HG03196 (cell line): ENCODE results near the gene TMEM214.
A peak's percentile ranks its signal among the peaks of the same experiment; 100 is the strongest.

Experiments used
- ATAC-seq: cut with Tn5 transposase; IDR thresholded peaks from one replicate; pipeline ENCODE4 v1.9.1; 2021; ENCODE audit not compliant: unreplicated experiment

The TMEM214 gene

DNA sequence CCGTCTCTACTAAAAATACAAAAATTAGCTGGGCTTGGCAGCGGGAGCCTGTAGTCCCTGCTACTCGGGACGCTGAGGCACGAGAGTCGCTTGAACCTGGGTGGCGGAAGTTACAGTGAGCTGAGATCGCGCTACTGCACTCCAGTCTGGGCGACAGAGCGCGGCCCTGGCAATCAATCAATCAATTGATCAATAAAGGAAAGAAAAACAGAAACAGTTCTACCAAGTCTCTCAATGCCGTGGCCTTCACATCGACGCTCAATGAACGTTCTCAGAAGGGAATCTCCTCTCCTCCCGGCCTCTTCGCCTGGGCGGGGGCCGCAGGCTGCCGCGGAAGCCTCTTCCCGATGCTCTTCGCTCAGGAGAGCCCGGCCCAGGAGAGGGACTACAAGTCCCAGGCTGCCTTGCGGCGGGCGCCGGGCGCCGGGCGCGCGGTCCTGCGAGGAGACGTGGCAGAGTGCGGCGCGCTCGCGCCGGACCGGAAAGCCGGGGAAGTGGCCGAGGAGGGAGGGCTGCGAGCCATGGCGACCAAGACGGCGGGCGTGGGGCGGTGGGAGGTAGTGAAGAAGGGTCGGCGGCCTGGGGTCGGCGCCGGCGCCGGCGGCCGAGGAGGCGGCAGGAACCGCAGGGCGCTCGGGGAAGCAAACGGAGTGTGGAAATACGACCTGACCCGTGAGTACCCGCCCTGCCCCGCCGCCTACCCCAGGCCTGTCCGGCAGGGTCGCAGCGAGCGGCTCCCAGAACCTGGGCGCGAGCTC is at the start of gene TMEM214:
Gene TMEM214 (plus strand): TSS at position 471 of the 758 bp plus-strand sequence. CDS start 51 bp downstream, at position 522.
- peak; percentile 91 for ATAC-seq

DNA sequence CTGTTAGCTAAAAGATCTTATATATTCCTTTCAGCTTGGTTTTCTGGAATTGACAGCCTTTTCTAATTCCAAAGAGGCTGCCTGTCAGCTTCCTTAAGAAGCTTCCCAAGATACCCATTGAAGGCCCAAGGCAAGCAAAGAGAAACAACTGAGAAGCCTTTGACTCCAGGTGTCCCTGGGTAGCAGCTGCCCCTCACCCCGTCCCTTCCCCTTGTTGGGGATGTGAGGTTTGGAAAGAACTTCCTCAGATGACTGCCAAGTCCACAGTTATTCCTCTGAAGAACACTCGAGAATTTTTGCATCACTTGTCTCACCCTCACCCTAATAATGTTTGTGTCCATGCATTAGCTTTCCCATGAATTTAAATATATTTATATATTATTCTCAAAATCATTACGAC is 49.0 kb upstream of the TMEM214 start:
- ATAC-seq = no peak

DNA sequence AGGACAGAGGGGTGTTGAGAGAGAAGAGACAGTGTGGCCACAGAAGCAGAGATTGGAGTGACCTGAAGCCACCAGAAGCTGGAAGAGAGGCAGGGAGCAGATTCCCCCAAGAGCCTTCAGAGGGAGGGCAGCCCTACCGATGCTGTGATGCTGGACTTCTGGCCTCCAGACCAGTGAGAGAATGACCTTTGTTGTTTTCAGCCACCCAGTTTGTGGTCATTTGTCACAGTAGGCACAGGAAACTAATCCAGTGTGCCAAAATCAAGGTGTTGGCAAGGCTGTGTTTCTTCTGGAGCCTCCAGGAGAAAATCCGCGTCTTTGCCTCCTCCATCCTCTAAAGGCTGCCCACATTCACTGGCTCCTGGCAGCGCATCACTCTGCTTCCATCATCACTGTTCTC is 47.0 kb upstream of the TMEM214 start:
- no peak for ATAC-seq

DNA sequence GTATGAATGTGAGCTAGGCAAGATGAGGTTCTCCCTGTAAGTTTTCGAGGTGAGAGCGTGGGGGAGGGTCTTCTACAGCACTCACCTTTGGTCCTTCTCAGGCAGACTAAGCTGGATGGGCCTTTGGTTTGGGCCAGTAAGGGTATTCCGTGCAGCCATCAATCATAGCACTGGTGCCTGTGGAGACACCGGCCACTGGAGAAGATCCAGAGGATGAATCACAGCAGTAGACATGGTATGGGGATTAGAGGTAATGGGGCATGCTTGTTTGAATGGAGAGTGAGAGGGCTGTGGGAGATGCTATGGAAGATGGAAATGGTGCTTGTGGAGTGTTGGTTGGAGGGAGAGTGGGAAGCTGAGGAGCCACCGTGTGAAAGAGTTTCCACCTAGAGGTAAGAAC is 46.2 kb upstream of the TMEM214 start:
- no peak for ATAC-seq

GRCh38 chr2:26988058-26988860 is 44.5 kb upstream of the TMEM214 start:
- no peak for ATAC-seq

DNA sequence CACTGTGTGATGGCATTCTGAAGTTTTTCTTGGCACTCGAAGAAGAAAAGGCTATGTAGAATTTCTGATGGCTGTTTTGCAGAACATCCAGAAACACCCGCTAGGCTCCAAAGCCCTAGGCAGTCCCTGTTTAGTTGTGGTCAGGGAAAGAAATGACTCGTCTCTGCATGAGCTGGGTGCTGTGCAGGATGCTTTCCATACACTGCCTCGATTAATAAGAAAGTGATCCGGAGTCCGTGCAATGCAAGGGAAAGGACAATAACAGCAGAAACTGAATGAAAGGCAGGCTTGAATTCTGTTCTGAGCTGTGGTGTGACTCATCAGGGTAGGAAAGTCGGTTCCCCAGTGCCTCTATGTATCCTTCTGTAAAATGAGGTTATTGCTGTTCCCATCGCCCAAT is 43.6 kb upstream of the TMEM214 start:
- no peak for ATAC-seq

DNA sequence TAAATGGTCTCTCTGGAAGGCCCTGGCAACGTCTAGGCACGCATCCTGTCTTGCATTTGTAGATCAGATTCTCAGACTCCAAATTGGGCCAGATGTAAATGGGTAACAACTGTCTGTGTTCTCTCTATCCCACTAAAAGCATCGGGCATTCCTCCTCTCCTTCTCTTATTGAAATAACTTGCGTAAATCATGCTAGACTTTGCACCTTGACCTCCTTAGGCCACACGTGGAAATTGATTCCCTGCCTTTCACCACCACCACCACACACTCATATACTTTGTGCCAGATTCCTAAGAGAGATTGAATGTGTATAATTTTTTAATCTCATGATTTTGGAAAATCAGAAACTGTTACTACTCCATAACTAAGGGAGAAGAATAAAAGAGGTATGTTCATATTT is 41.0 kb upstream of the TMEM214 start:
- no peak for ATAC-seq

DNA sequence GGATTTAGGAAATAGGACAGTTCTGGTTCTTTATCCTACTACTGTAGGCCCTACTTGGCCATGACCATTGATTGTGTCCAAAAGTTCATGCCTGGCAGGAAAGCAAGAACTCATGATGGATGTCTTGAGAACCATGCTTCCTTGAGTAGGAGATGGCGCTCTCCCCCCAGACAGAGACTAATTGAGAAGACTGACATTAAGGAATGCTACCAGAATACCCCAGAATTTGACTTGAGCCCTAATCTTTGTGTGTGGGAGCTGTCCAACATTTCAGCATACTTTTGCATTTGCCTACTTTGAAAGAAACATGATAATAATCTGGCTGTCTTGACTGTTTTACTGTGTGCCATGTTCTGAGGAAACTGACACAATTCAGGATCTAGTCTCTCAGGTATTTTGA is 39.0 kb upstream of the TMEM214 start:
- ATAC-seq = no peak

DNA sequence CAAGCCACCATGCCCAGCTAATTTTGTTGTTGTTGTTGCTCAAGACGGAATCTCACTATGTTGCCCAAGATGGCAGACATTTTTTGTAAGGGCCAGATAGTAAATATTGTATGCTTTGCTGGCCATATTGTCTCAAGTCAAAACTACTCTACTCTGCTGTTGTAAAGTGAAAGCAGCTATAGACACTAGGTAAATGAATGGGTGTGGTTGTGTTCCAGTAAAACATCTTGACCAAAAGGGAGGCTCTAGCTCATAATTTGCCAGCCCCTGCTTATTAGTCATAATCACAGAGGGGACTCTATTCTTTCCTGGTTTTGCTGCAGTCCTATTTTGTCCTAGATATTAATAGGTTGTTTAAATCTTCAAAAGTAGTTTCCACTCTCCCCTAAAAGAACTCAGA is 37.8 kb upstream of the TMEM214 start:
- ATAC-seq = no peak

DNA sequence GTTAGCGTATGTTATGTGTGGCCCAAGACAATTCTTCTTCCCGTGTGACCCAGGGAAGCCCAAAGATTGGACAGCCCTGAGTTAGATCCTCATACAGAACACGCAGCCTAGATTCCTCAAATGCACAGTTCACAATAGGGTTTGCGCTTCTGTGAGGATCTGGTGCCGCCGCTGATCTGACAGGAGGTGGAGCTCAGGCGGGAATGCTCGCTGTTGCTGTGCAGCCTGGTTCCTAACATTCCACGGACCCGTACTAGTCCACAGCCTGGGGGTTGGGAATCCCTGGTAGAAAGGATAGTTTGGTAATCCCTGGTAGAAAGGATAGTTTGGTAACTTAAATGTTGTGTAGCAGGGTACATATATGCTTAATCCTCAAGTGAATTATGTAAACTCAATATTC is 35.4 kb upstream of the TMEM214 start:
- no peak for ATAC-seq

GRCh38 chr2:26998323-26998722 is 34.4 kb upstream of the TMEM214 start:
- ATAC-seq = no peak

- ATAC-seq = no peak
Observed at GRCh38 chr2:27000228-27000627, 32.5 kb upstream of the TMEM214 start.

DNA sequence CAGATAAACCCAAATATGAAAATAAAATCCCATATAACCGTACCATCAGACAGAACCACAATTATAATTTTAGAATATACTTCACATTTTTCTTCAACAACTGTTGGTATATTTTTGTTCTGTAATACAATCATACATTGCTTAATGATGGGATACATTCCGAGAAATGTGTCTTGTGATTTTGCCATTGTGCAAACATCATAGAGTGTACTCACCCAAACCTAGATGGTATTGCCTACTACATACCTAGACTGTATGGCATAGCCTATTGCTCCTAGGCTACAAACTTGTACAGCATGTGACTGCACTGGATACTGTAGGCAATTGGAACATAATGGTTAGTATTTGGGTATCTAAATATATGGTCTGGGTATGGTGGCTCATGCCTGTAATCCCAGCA is 31.8 kb upstream of the TMEM214 start:
- no peak for ATAC-seq

GRCh38 chr2:27001950-27002349 is 30.8 kb upstream of the TMEM214 start:
- ATAC-seq = no peak

DNA sequence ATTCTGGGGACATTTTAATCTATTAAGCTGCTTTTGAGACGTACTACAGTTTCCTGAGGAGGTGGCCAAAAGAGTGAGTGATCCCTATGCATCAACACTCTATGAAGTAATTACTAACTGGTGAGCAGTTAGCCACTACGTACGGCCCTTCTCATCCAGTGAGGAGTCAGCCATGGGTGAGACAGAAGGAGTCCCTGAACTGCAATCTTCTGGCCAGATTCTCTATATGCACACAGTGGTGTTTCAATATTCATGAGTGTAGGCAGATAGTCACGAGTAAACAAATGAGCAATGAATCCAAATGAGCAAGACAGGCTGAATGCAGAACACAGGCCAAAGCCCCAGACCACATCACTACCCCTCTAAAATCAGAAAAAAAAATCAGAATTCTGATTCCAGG is 29.8 kb upstream of the TMEM214 start:
- ATAC-seq = no peak

DNA sequence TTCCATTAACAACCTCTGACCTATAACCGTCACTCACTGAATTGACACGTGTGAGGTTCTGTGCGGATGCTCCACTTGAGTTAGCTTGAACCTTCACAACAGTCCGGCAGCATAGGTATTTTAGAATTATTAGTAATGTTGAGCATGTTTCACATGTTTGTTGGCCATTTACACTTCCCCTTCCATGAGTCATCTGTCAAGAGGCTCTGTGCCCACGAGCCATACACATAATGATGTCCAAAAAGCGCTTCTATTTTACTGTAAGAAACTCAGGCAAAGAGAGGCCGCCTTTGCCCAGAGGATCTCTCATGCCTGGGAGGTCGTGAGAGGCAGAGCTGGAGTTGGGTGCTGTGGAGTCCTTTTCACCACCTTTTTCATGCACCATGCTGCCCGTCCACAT is 28.9 kb upstream of the TMEM214 start:
- no peak for ATAC-seq

DNA sequence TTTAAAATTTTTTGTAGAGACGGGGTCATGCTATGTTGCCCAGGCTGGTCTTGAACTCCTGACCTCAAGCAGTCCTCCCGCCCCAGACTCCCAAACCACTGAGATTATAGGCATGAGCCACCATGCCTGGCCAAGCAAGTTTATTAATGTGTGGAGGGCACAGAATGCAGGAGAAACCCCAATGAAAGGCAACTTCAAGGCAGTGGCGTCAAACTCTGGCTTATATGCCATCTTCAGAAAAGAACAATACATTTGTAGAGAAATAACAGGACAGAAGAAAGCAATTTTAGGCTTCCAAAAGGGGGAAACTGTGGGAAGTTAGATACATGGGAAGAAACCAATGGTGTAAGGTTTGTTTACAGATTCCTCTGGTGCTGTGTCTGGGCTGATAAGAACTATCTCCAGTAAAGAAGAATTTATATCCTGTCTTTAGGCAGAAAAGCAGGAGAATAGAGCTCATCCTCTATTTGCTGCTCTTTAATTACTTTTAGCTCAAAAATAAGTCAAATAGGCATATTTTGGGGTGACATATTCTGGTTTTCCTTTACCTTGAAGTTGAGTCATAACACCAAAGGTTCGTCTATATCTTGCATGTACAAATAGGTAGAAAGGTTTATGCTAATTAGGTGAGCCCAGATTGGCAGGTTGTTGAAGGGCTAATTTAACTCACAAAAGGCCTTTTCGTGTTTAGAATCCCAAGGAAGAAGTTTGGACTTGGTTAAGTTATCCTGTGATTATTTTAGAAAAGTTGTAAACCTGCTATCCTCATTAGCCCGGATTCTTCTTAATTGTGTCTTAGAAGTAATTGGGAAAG is 26.0 kb upstream of the TMEM214 start:
- ATAC-seq = no peak

DNA sequence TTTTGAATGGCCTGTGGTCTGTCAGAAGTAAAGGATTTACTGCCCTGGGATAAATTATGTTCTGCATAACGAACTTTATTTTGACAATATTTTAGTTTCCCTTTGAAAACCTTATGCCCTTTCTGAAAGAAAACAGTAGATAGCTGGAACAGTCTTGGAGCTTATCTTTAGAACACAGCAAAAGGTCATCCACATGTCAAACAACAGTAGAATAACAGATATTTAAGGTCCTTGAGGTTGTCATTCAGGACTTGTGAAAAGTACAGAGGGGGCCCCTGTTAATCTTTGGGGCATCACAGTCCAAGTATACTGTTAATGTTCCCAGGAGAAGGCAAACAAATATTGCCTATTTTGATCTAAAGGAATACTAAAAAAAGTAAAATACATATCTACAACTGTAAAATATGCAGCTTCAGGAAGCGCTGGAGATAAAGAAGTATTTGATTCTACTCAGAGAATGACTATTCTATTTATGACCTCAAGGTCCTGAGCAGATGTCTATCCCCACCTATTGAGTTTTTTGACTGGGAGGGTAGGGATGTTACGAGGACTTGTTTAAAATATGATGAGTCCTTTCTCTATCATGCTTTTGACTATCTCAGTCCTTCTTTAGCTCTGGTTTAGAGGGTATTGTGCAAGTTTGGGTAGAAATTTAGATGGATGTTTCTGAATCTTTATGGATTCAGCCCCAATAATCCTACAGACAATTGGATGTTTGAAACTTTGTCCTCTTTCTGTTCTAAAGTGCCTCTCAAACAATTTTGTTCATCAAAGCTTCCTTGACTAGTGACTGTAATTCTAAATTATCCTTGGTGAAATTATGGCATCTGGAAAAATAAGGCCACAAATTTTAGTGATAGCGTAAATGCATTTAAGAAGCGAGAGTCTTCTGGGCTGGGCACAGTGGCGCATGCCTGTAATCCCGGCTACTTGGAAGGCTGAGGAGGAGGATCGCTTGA is 25.1 kb upstream of the TMEM214 start:
- no peak for ATAC-seq

GRCh38 chr2:27008678-27009077 is 24.1 kb upstream of the TMEM214 start:
- ATAC-seq = no peak

- no peak for ATAC-seq
Observed at GRCh38 chr2:27009083-27009482, 23.7 kb upstream of the TMEM214 start.
